Spleen (tissue), 7 donors: Measurements from ENCODE around the gene PCDHGB3.

Experiments used
- CTCF ChIP-seq, 11 experiments: fragments of 200-600 bp in 7 of 11; fragments of 450-650 bp in 4 of 11; sonication (generic) in 4 of 11; IDR thresholded peaks in 8 of 11; conservative IDR thresholded peaks in 3 of 11; 1 replicate in 7 of 11; 2 replicates in 4 of 11; pipeline versions ENCODE4 v1.4.0 to v1.8.0; 2016 to 2021; ENCODE audit warnings: antibody characterized with exemption in 11 of 11, inconsistent platforms in 4 of 11, mild to moderate bottlenecking in 1 of 11
- POLR2A ChIP-seq, 3 donors: fragments of 450-650 bp; IDR thresholded peaks; one replicate each; pipeline ENCODE4 v1.5.1; 2017; ENCODE audit warnings: antibody characterized with exemption in 3 of 3, mild to moderate bottlenecking in 1 of 3
- POLR2AphosphoS5 ChIP-seq, 3 donors: sonication (generic); formaldehyde crosslinking; IDR thresholded peaks; one replicate each; pipeline ENCODE4 v1.5.1; 2017; ENCODE audit warnings: antibody characterized with exemption in 3 of 3
- donor health status: DM: no; HTN: no; CAD: no; lungs with moderate emphysema.
- donor health status: DM: no; HTN: no; CAD: no.
- donor health status: DM: no; HTN: no; CAD: no.

- TF ChIP-seq POLR2A (IDR thresholded peaks at IDR 0.05) (no peak), CTCF (IDR thresholded peaks at IDR 0.05 in 8 of 11, conservative IDR thresholded peaks at IDR 0.05 in 3 of 11) (no peak), POLR2AphosphoS5 (IDR thresholded peaks at IDR 0.05) (no peak)
Measured at GRCh38 chr5:141371572-141372475, 1.8 kb downstream of the PCDHGB3 start.
